HepG2 (cell line): ENCODE measurements around the gene BARHL2. TPM values are rescaled to one million over a fixed set of nuclear protein-coding genes. Genes with fewer than 3 reads are reported as not detected.

ENCODE experiments used
- FOXA1 ChIP-seq, 2 experiments: fragments of 450-650 bp in 1 of 2; sonication (generic) in 1 of 2; formaldehyde crosslinking in 1 of 2; IDR thresholded peaks; 2 replicates each; pipeline versions ENCODE4 v1.4.0 to v1.6.1; 2016 to 2020; ENCODE audit warnings: missing genetic modification reagents in 1 of 2
- FOXA3 ChIP-seq: IDR thresholded peaks from 2 replicates; pipeline ENCODE4 v1.6.1; 2016; ENCODE audit warnings: missing genetic modification reagents, missing compliant biosample characterization
- FOXP4 ChIP-seq: sonication (generic); formaldehyde crosslinking; IDR thresholded peaks from 2 replicates; pipeline ENCODE4 v1.4.0; 2020; ENCODE audit warnings: missing genetic modification reagents
- GZF1 ChIP-seq: sonication (generic); formaldehyde crosslinking; IDR thresholded peaks from 2 replicates; pipeline ENCODE4 v1.5.1; 2020; ENCODE audit warnings: mild to moderate bottlenecking, missing genetic modification reagents
- NR2F2 ChIP-seq: IDR thresholded peaks from 2 replicates; pipeline ENCODE4 v1.6.1; 2012; ENCODE audit warnings: low read depth, inconsistent platforms, borderline replicate concordance
- RELA ChIP-seq: sonication (generic); formaldehyde crosslinking; IDR thresholded peaks from 2 replicates; pipeline ENCODE4 v1.4.0; 2020; ENCODE audit warnings: missing genetic modification reagents
- TSC22D2 ChIP-seq: sonication (generic); formaldehyde crosslinking; IDR thresholded peaks from 2 replicates; pipeline ENCODE4 v1.5.1; 2020; ENCODE audit warnings: missing genetic modification reagents, mild to moderate bottlenecking, borderline replicate concordance
- ZBTB26 ChIP-seq: IDR thresholded peaks from 2 replicates; pipeline ENCODE4 v1.6.1; 2016; ENCODE audit warnings: missing compliant biosample characterization, missing genetic modification reagents, borderline replicate concordance
- ZBTB3 ChIP-seq: sonication (generic); formaldehyde crosslinking; IDR thresholded peaks from 2 replicates; pipeline ENCODE4 v1.4.0; 2020; ENCODE audit warnings: low read depth, mild to moderate bottlenecking, moderate library complexity, missing genetic modification reagents, borderline replicate concordance
- ZFP36 ChIP-seq: fragments of 150-350 bp; IDR thresholded peaks from 2 replicates; pipeline ENCODE4 v1.6.1; 2018; ENCODE audit warnings: borderline replicate concordance, low read length, low read depth; ENCODE audit not compliant: partially characterized antibody
- ZNF101 ChIP-seq: sonication (generic); formaldehyde crosslinking; IDR thresholded peaks from 2 replicates; pipeline ENCODE4 v1.4.0; 2020; ENCODE audit warnings: mild to moderate bottlenecking, low read depth, missing genetic modification reagents, borderline replicate concordance
- ZNF136 ChIP-seq: sonication (generic); formaldehyde crosslinking; IDR thresholded peaks from 2 replicates; pipeline ENCODE4 v1.8.1; 2022; ENCODE audit warnings: low read depth, mild to moderate bottlenecking, moderate library complexity, missing genetic modification reagents
- ZNF256 ChIP-seq: sonication (generic); formaldehyde crosslinking; conservative IDR thresholded peaks from 2 replicates; pipeline ENCODE4 v1.4.0; 2020; ENCODE audit warnings: missing genetic modification reagents
- ZNF274 ChIP-seq: sonication (generic); formaldehyde crosslinking; IDR thresholded peaks from 2 replicates; pipeline ENCODE4 v1.5.1; 2020; ENCODE audit warnings: mild to moderate bottlenecking, missing genetic modification reagents
- ZNF382 ChIP-seq: sonication (generic); formaldehyde crosslinking; IDR thresholded peaks from 2 replicates; pipeline ENCODE4 v1.5.0; 2020; ENCODE audit warnings: missing genetic modification reagents, mild to moderate bottlenecking, borderline replicate concordance
- ZNF558 ChIP-seq: sonication (generic); formaldehyde crosslinking; IDR thresholded peaks from 2 replicates; pipeline ENCODE4 v1.9.0; 2022; ENCODE audit warnings: mild to moderate bottlenecking, missing genetic modification reagents, borderline replicate concordance
- ZNF749 ChIP-seq: sonication (generic); formaldehyde crosslinking; IDR thresholded peaks from 2 replicates; pipeline ENCODE4 v1.8.0; 2022; ENCODE audit warnings: mild to moderate bottlenecking, missing genetic modification reagents, moderate library complexity, borderline replicate concordance
- polyA plus RNA-seq, 8 experiments: library from polyadenylated mRNA; depleted of rRNA in 3 of 8; stranded (reverse) in 7 of 8; unstranded in 1 of 8; fragments of >200 nt; fragmentation: Illumina TruSeq in 4 of 8; extraction: Trizol in 4 of 8; gene quantifications; 2 replicates each; pipeline versions ENCODE4 v1.2.1 to v1.2.3, GENCODE V29; 2011 to 2016; ENCODE audit warnings: low read depth in 4 of 8, missing spikeins in 1 of 8, mixed read lengths in 1 of 8; ENCODE audit not compliant: insufficient read depth in 1 of 8
- total RNA-seq, 5 experiments: library from RNA; depleted of rRNA; stranded (reverse); fragments of >200 nt; fragmentation: Illumina TruSeq; extraction: Trizol; gene quantifications; 2 replicates each; pipeline ENCODE4 v1.2.3, GENCODE V29; 2016; ENCODE audit warnings: low read depth in 1 of 5
- TF ChIP-seq, protein P1 (sequence below): sonication (generic); formaldehyde crosslinking; conservative IDR thresholded peaks from 2 replicates; pipeline ENCODE4 v1.4.0; 2020; ENCODE audit warnings: mild to moderate bottlenecking, missing genetic modification reagents, moderate library complexity
- TF ChIP-seq, protein P2 (sequence below): sonication (generic); formaldehyde crosslinking; IDR thresholded peaks from 2 replicates; pipeline ENCODE4 v1.4.0; 2020; ENCODE audit warnings: missing genetic modification reagents
- TF ChIP-seq, protein P3 (sequence below): sonication (generic); IDR thresholded peaks from 2 replicates; pipeline ENCODE4 v1.6.1; 2016; ENCODE audit warnings: low read depth, borderline replicate concordance

BARHL2 gene
- total and polyA plus RNA-seq, 2 of the 13 experiments (the other 11 are each of a cell fraction or from before 2014, with no cell fraction given): not detected

DNA sequence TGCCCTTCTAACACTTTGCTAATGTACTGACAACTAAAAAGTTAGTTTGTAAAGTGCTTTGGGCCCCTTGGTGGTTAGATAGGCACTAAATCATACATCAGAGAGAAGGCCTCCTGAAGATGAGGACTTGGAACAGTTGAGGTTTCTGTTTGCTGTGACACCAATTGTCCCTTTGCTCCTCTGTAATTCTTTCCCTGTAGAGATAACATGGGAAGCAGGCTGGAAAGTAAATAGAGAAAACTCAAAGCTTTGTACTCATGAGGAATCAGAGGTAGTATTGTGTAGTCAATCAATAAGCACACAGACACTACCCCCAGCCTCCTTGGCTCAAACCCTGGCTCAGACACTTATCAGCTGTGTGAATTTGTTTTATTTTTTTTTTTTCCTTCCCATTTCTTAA lies 31.6 kb upstream of the BARHL2 start (continued):
- no peak for TF ChIP-seq ZFP36
- TF ChIP-seq, protein P1, sequence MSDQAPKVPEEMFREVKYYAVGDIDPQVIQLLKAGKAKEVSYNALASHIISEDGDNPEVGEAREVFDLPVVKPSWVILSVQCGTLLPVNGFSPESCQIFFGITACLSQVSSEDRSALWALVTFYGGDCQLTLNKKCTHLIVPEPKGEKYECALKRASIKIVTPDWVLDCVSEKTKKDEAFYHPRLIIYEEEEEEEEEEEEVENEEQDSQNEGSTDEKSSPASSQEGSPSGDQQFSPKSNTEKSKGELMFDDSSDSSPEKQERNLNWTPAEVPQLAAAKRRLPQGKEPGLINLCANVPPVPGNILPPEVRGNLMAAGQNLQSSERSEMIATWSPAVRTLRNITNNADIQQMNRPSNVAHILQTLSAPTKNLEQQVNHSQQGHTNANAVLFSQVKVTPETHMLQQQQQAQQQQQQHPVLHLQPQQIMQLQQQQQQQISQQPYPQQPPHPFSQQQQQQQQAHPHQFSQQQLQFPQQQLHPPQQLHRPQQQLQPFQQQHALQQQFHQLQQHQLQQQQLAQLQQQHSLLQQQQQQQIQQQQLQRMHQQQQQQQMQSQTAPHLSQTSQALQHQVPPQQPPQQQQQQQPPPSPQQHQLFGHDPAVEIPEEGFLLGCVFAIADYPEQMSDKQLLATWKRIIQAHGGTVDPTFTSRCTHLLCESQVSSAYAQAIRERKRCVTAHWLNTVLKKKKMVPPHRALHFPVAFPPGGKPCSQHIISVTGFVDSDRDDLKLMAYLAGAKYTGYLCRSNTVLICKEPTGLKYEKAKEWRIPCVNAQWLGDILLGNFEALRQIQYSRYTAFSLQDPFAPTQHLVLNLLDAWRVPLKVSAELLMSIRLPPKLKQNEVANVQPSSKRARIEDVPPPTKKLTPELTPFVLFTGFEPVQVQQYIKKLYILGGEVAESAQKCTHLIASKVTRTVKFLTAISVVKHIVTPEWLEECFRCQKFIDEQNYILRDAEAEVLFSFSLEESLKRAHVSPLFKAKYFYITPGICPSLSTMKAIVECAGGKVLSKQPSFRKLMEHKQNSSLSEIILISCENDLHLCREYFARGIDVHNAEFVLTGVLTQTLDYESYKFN: peak; percentile 37; the same call in 1 of the 2 replicates
- no peak for TF ChIP-seq ZNF256 (CRISPR knock-in tag)
- TF ChIP-seq ZBTB26 (CRISPR knock-in tag): no peak
- no peak for TF ChIP-seq GZF1 (CRISPR knock-in tag)
- TF ChIP-seq ZBTB3: no peak
- peak; percentile 37; the same call in 1 of the 2 replicates for TF ChIP-seq FOXA3 (CRISPR knock-in tag)
- no peak for TF ChIP-seq TSC22D2 (CRISPR knock-in tag)
- TF ChIP-seq FOXP4 (CRISPR knock-in tag): 0 out of 2 replicates have a peak, but pooled peaks have one; percentile 34
- no peak for TF ChIP-seq ZNF274 (CRISPR knock-in tag)
- no peak for TF ChIP-seq ZNF382 (CRISPR knock-in tag)
- TF ChIP-seq FOXA1 (IDR thresholded peaks at IDR 0.05): no peak
- peak; percentile 70 for TF ChIP-seq FOXA1 (CRISPR knock-in tag; IDR thresholded peaks at IDR 0.05)
- TF ChIP-seq ZNF101 (CRISPR knock-in tag): no peak
- TF ChIP-seq ZNF136 (CRISPR knock-in tag): no peak
- no peak for TF ChIP-seq RELA (CRISPR knock-in tag)
- TF ChIP-seq, protein P2, sequence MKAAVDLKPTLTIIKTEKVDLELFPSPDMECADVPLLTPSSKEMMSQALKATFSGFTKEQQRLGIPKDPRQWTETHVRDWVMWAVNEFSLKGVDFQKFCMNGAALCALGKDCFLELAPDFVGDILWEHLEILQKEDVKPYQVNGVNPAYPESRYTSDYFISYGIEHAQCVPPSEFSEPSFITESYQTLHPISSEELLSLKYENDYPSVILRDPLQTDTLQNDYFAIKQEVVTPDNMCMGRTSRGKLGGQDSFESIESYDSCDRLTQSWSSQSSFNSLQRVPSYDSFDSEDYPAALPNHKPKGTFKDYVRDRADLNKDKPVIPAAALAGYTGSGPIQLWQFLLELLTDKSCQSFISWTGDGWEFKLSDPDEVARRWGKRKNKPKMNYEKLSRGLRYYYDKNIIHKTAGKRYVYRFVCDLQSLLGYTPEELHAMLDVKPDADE: no peak
- TF ChIP-seq ZNF749: no peak
- peak; percentile 27; the same call in 1 of the 2 replicates for TF ChIP-seq NR2F2
- TF ChIP-seq, protein P3, sequence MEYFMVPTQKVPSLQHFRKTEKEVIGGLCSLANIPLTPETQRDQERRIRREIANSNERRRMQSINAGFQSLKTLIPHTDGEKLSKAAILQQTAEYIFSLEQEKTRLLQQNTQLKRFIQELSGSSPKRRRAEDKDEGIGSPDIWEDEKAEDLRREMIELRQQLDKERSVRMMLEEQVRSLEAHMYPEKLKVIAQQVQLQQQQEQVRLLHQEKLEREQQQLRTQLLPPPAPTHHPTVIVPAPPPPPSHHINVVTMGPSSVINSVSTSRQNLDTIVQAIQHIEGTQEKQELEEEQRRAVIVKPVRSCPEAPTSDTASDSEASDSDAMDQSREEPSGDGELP: 0 out of 2 replicates have a peak, but pooled peaks have one; percentile 27
- TF ChIP-seq ZNF558: no peak
